Loucy (cell line): ENCODE measurements around the gene TMEM63A.

Source experiments
- H2AFZ ChIP-seq: fragments of 200-600 bp; sonication (generic); 2 replicates; pipeline ENCODE4 v1.6.0; 2016; ENCODE audit warnings: antibody characterized with exemption, mild to moderate bottlenecking, low read length, moderate library complexity
- H3F3A ChIP-seq: fragments of 200-600 bp; 2 replicates; pipeline ENCODE4 v1.6.0; 2016; ENCODE audit warnings: antibody characterized with exemption, low read depth, mild to moderate bottlenecking
- H3K27me3 ChIP-seq: fragments of 200-600 bp; sonication (generic); 2 replicates; pipeline ENCODE4 v1.6.1; 2014; ENCODE audit warnings: low read length, mild to moderate bottlenecking; ENCODE audit not compliant: insufficient read depth, poor library complexity, severe bottlenecking
- H3K36me3 ChIP-seq: fragments of 200-600 bp; sonication (generic); 2 replicates; pipeline ENCODE4 v1.6.1; 2016; ENCODE audit warnings: low read length; ENCODE audit not compliant: insufficient read depth
- H3K4me1 ChIP-seq: fragments of 200-600 bp; sonication (generic); 2 replicates; pipeline ENCODE4 v1.5.1; 2014; ENCODE audit warnings: low read length, mild to moderate bottlenecking; ENCODE audit not compliant: insufficient read depth, poor library complexity, severe bottlenecking
- H3K4me2 ChIP-seq: fragments of 200-600 bp; sonication (generic); 2 replicates; pipeline ENCODE4 v1.6.0; 2014; ENCODE audit warnings: antibody characterized with exemption, low read length, low read depth, mild to moderate bottlenecking; ENCODE audit not compliant: poor library complexity, severe bottlenecking
- H3K4me3 ChIP-seq: fragments of 200-600 bp; sonication (generic); 2 replicates; pipeline ENCODE4 v1.5.1; 2014; ENCODE audit warnings: low read length, mild to moderate bottlenecking, mixed read lengths; ENCODE audit not compliant: poor library complexity, severe bottlenecking
- H3K79me2 ChIP-seq: fragments of 200-600 bp; sonication (generic); 2 replicates; pipeline ENCODE4 v1.6.1; 2014; ENCODE audit warnings: low read length; ENCODE audit not compliant: insufficient read depth
- H3K9ac ChIP-seq: fragments of 200-600 bp; sonication (generic); 2 replicates; pipeline ENCODE4 v1.6.0; 2014; ENCODE audit warnings: mild to moderate bottlenecking, low read depth, low read length, moderate library complexity; ENCODE audit not compliant: poor library complexity, severe bottlenecking
- H3K9me2 ChIP-seq: fragments of 200-600 bp; sonication (generic); replicated peaks from 2 replicates; pipeline ENCODE4 v1.6.1; 2016; ENCODE audit warnings: low read depth, low read length, mixed read lengths
- H3K9me3 ChIP-seq: fragments of 200-600 bp; sonication (generic); 2 replicates; pipeline ENCODE4 v1.6.1; 2014; ENCODE audit warnings: mild to moderate bottlenecking, antibody characterized with exemption, low read length, low read depth; ENCODE audit not compliant: insufficient read depth
- H4K20me1 ChIP-seq: fragments of 200-600 bp; sonication (generic); 2 replicates; pipeline ENCODE4 v1.6.0; 2014; ENCODE audit warnings: antibody characterized with exemption, low read length, mild to moderate bottlenecking; ENCODE audit not compliant: insufficient read depth, poor library complexity, severe bottlenecking
- CTCF ChIP-seq: fragments of 200-600 bp; sonication (generic); conservative IDR thresholded peaks from 2 replicates; pipeline ENCODE4 v1.5.1; 2014; ENCODE audit warnings: mild to moderate bottlenecking, antibody characterized with exemption, low read length
- EZH2phosphoT487 ChIP-seq: fragments of 200-600 bp; IDR thresholded peaks from 2 replicates; pipeline ENCODE4 v1.6.1; 2018; ENCODE audit warnings: antibody characterized with exemption, mild to moderate bottlenecking, moderate library complexity, borderline replicate concordance

Gene TMEM63A

GRCh38 chr1:225868631-225869330 lies 13.4 kb downstream of the TMEM63A start:
- H3K4me2 ChIP-seq = no peak overlapping the region
- H3K27me3 ChIP-seq = no peaks in the 10 kb centered on the region
- H3K36me3 ChIP-seq = peaks cover 16% of the 10 kb centered on the region; the same call in 1 of the 2 replicates
- H3K9me2 ChIP-seq = no peaks in the 10 kb centered on the region
- TF ChIP-seq CTCF (no peak), EZH2phosphoT487 (no peak)
- H3K9ac ChIP-seq = no peak overlapping the region
- no peak overlapping the region for H2AFZ ChIP-seq
- H3K9me3 ChIP-seq = no peaks in the 10 kb centered on the region
- H4K20me1 ChIP-seq = no peaks in the 10 kb centered on the region
- H3K79me2 ChIP-seq = no peaks in the 10 kb centered on the region
- H3F3A ChIP-seq = no peaks in the 10 kb centered on the region
- peaks cover 14% of the 10 kb centered on the region for H3K4me1 ChIP-seq
- H3K4me3 ChIP-seq = no peak overlapping the region

- Histone ChIP-seq H3K9me3 (no peaks in the 10 kb centered on the region), H3K9me2 (no peaks in the 10 kb centered on the region), H3K4me2 (peak overlapping the region; percentile 65), H3K4me1 (peaks cover 14% of the 10 kb centered on the region), H3K9ac (peak overlapping the region; percentile 28), H3K27me3 (no peaks in the 10 kb centered on the region), H3K79me2 (no peaks in the 10 kb centered on the region), H3F3A (no peaks in the 10 kb centered on the region), H4K20me1 (no peaks in the 10 kb centered on the region), H3K4me3 (peak overlapping the region; percentile 50), H3K36me3 (peaks cover 19% of the 10 kb centered on the region; the same call in 1 of the 2 replicates), H2AFZ (no peak overlapping the region)
- TF ChIP-seq EZH2phosphoT487 (no peak), CTCF (no peak)
Measured at GRCh38 chr1:225866981-225867380, 15.2 kb downstream of the TMEM63A start.

GRCh38 chr1:225866061-225866837 lies 15.9 kb downstream of the TMEM63A start:
- H3K9me3 ChIP-seq = no peaks in the 10 kb centered on the region
- H3K36me3 ChIP-seq = peaks cover 26% of the 10 kb centered on the region; the same call in 1 of the 2 replicates
- peak overlapping the region; percentile 65 for H3K4me2 ChIP-seq
- no peaks in the 10 kb centered on the region for H3K9me2 ChIP-seq
- TF ChIP-seq EZH2phosphoT487 = no peak
- no peak for TF ChIP-seq CTCF
- no peaks in the 10 kb centered on the region for H3F3A ChIP-seq
- peaks cover 14% of the 10 kb centered on the region for H3K4me1 ChIP-seq
- no peaks in the 10 kb centered on the region for H3K79me2 ChIP-seq
- no peaks in the 10 kb centered on the region for H4K20me1 ChIP-seq
- peak overlapping the region; percentile 44 for H3K9ac ChIP-seq
- H3K4me3 ChIP-seq = peak overlapping the region; percentile 50
- H2AFZ ChIP-seq = no peak overlapping the region
- H3K27me3 ChIP-seq = no peaks in the 10 kb centered on the region
